H1 (cell line): ENCODE results near the gene DYRK1B.

ENCODE experiments used
- EP300 ChIP-seq, 2 experiments: IDR thresholded peaks; 1 replicate in 1 of 2; 2 replicates in 1 of 2; pipeline ENCODE4 v1.6.1; 2011 to 2012; ENCODE audit warnings: low read depth in 2 of 2, low read length in 2 of 2, mild to moderate bottlenecking in 2 of 2, borderline replicate concordance in 1 of 2, inconsistent platforms in 1 of 2, moderate library complexity in 1 of 2
- KDM5A ChIP-seq: fragments of 200-600 bp; IDR thresholded peaks from 2 replicates; pipeline ENCODE4 v1.7.1; 2012; ENCODE audit warnings: mild to moderate bottlenecking, low read length, inconsistent platforms, mixed read lengths
- POLR2A ChIP-seq, 2 experiments: IDR thresholded peaks; 1 replicate in 1 of 2; 2 replicates in 1 of 2; pipeline ENCODE4 v1.6.1; 2011; ENCODE audit warnings: low read depth in 2 of 2, low read length in 2 of 2, mild to moderate bottlenecking in 2 of 2; ENCODE audit errors: control extremely low read depth in 1 of 2
- RFX5 ChIP-seq: IDR thresholded peaks from 2 replicates; pipeline ENCODE4 v1.6.1; 2011; ENCODE audit warnings: low read depth, low read length, improper control_type of control experiment, borderline replicate concordance

DNA sequence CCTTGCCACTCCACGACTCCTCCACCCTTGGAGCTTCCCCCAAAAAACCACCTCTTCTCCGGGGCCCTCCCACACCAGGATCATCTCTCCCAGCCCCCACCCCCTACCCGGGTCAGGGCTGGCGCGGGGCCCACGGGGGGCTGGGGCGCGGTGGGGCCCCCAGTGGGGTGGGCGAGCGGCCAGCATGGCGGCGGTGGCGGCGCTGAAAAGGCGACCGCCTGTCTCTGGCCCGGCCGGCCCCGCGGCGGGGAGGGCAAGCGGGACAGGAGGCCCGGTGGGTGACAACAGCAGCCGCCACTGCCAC, 850 bp downstream of the DYRK1B start:
- no peak for TF ChIP-seq EP300 (IDR thresholded peaks at IDR 0.05; ENCODE audit: borderline replicate concordance in 1 of 2, low read depth in 2 of 2, low read length in 2 of 2)
- TF ChIP-seq POLR2A (IDR thresholded peaks at IDR 0.05; ENCODE audit: control extremely low read depth in 1 of 2, low read depth in 2 of 2, low read length in 2 of 2) = no peak
- no peak for TF ChIP-seq KDM5A
- TF ChIP-seq RFX5 = no peak
